ENCODE results near the gene AKIP1.
A peak's percentile ranks its signal among the peaks of the same experiment; 100 is the strongest.
"Not testable (repeated sequence)": the region's sequence is repeated elsewhere in the genome, so short reads cannot be mapped to it uniquely, and the experiment has no call there.

AKIP1 gene

GRCh38 chr11:8911029-8911823 is at the start of gene AKIP1:
Gene AKIP1 (plus strand): TSS chr11:8911189. CDS start chr11:8911450, 261 bp downstream.
- DNase-seq = peak; percentile 93 to 95

GRCh38 chr11:8863838-8864237 is 47.2 kb upstream of the AKIP1 start:
- no peak for DNase-seq

GRCh38 chr11:8865304-8865703 is 45.7 kb upstream of the AKIP1 start:
- DNase-seq = no peak

GRCh38 chr11:8867035-8867434 is 44.0 kb upstream of the AKIP1 start:
- DNase-seq = no peak

GRCh38 chr11:8867931-8868631 is 42.9 kb upstream of the AKIP1 start:
- DNase-seq = no peak

GRCh38 chr11:8870411-8871170 is 40.4 kb upstream of the AKIP1 start:
- DNase-seq = peak in 1 of 2 donors; percentile 50

- DNase-seq = peak; percentile 25 to 53
Observed at GRCh38 chr11:8871171-8871775, 39.7 kb upstream of the AKIP1 start.

- no peak for DNase-seq
Observed at GRCh38 chr11:8871962-8872361, 39.0 kb upstream of the AKIP1 start.

GRCh38 chr11:8873741-8874405 is 37.1 kb upstream of the AKIP1 start:
- DNase-seq = no peak

GRCh38 chr11:8878771-8879170 is 32.2 kb upstream of the AKIP1 start:
- DNase-seq = no peak

GRCh38 chr11:8881585-8881984 is 29.4 kb upstream of the AKIP1 start:
- not testable (repeated sequence) for DNase-seq

GRCh38 chr11:8886322-8886721 is 24.7 kb upstream of the AKIP1 start:
- DNase-seq = no peak

GRCh38 chr11:8891185-8891584 is 19.8 kb upstream of the AKIP1 start:
- DNase-seq = not testable (repeated sequence)

- no peak for DNase-seq
Observed at GRCh38 chr11:8899119-8899753, 11.8 kb upstream of the AKIP1 start.

- no peak for DNase-seq
Observed at GRCh38 chr11:8905528-8906165, 5.3 kb upstream of the AKIP1 start.

- DNase-seq = no peak
Observed at GRCh38 chr11:8907116-8907515, 3.9 kb upstream of the AKIP1 start.

- DNase-seq = no peak
Observed at GRCh38 chr11:8908099-8908498, 2.9 kb upstream of the AKIP1 start.

GRCh38 chr11:8910649-8911026 is 351 bp upstream of the AKIP1 start:
- DNase-seq = no peak

GRCh38 chr11:8913961-8914660 is 3.1 kb downstream of the AKIP1 start:
- no peak for DNase-seq

GRCh38 chr11:8914661-8915018 is 3.7 kb downstream of the AKIP1 start:
- DNase-seq = no peak

Data from hippocampal formation (tissue), 2 donors.